Prostate gland (tissue), 2 donors: ENCODE results near the gene KLRF2. TPM values are rescaled to one million over a fixed set of nuclear protein-coding genes. Genes with fewer than 3 reads are reported as not detected.
"Not testable (repeated sequence)": the region's sequence is repeated elsewhere in the genome, so short reads cannot be mapped to it uniquely, and the experiment has no call there.

Source experiments
- DNase-seq: peaks from one replicate; pipeline ENCODE4 v3.0.0-alpha.2; 2019; ENCODE audit warnings: low spot score
- H3K27ac ChIP-seq, 2 donors: fragments of 200-600 bp; sonication (generic); 2 replicates each; pipeline ENCODE4 v1.5.1; 2017 to 2019
- H3K27me3 ChIP-seq: fragments of 200-600 bp; sonication (generic); replicated peaks from 2 replicates; pipeline ENCODE4 v1.5.1; 2019; ENCODE audit not compliant: insufficient read depth
- H3K36me3 ChIP-seq, 2 donors: fragments of 200-600 bp; sonication (generic); 1 replicate in 1 of 2; 2 replicates in 1 of 2; pipeline versions ENCODE4 v1.5.1 to v1.8.1; 2017 to 2019
- H3K4me1 ChIP-seq: fragments of 200-600 bp; sonication (generic); replicated peaks from 2 replicates; pipeline ENCODE4 v1.5.1; 2019
- H3K4me3 ChIP-seq, 2 donors: fragments of 200-600 bp; sonication (generic); 2 replicates each; pipeline ENCODE4 v1.5.1; 2017 to 2019
- H3K9me3 ChIP-seq: fragments of 200-600 bp; sonication (generic); 2 replicates; pipeline ENCODE4 v1.5.1; 2017
- POLR2A ChIP-seq: fragments of 450-650 bp; IDR thresholded peaks from one replicate; pipeline ENCODE4 v1.6.1; 2016; ENCODE audit warnings: antibody characterized with exemption, mild to moderate bottlenecking
- POLR2AphosphoS5 ChIP-seq: sonication (generic); formaldehyde crosslinking; IDR thresholded peaks from one replicate; pipeline ENCODE4 v1.6.1; 2017; ENCODE audit warnings: antibody characterized with exemption
- whole genome bisulfite sequencing: methylation state at CpG from one replicate; pipeline ENCODE4 v1.1.5; 2018; 5-methylcytosine and 5-hydroxymethylcytosine counted together
- intact Hi-C: fragments of 100-400 bp; cut with DNase I; formaldehyde crosslinking; loops from one replicate; pipeline ENCODE4 v1.14.2; 2022
- total RNA-seq, 2 donors: library from RNA; depleted of rRNA; stranded (reverse); fragments of >200 nt; gene quantifications; one replicate each; pipeline ENCODE4 v1.1.0, GENCODE V29; 2016
- TF ChIP-seq, protein P1 (sequence below), 4 experiments: fragments of 200-600 bp in 2 of 4; fragments of 450-650 bp in 2 of 4; sonication (generic) in 2 of 4; IDR thresholded peaks; 1 replicate in 3 of 4; 2 replicates in 1 of 4; pipeline ENCODE4 v1.5.1; 2016 to 2019; ENCODE audit warnings: antibody characterized with exemption in 4 of 4, mild to moderate bottlenecking in 2 of 4, moderate library complexity in 2 of 4

Gene KLRF2
- total RNA-seq, 2 donors from 2014 or later, result not detected

- no peaks in the 10 kb centered on the region for H3K4me1 ChIP-seq
- peak overlapping the region; percentile 73 to 75 for H3K27ac ChIP-seq
- H3K27me3 ChIP-seq, result no peaks in the 10 kb centered on the region
- TF ChIP-seq, protein P1, sequence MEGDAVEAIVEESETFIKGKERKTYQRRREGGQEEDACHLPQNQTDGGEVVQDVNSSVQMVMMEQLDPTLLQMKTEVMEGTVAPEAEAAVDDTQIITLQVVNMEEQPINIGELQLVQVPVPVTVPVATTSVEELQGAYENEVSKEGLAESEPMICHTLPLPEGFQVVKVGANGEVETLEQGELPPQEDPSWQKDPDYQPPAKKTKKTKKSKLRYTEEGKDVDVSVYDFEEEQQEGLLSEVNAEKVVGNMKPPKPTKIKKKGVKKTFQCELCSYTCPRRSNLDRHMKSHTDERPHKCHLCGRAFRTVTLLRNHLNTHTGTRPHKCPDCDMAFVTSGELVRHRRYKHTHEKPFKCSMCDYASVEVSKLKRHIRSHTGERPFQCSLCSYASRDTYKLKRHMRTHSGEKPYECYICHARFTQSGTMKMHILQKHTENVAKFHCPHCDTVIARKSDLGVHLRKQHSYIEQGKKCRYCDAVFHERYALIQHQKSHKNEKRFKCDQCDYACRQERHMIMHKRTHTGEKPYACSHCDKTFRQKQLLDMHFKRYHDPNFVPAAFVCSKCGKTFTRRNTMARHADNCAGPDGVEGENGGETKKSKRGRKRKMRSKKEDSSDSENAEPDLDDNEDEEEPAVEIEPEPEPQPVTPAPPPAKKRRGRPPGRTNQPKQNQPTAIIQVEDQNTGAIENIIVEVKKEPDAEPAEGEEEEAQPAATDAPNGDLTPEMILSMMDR (IDR thresholded peaks at IDR 0.05), result no peak
- TF ChIP-seq POLR2A (no peak), POLR2AphosphoS5 (no peak)
- H3K36me3 ChIP-seq, result no peaks in the 10 kb centered on the region
- H3K9me3 ChIP-seq, result no peaks in the 10 kb centered on the region
- no peak for DNase-seq
- 52% methylated on average over 2 of the region's 2 CpGs for WGBS
- H3K4me3 ChIP-seq, result peak overlapping the region; percentile 25 to 33
- intact Hi-C loops, result no loop called here
These were observed 10.9 kb upstream of the KLRF2 start for GRCh38 chr12:9870286-9870866.

DNA sequence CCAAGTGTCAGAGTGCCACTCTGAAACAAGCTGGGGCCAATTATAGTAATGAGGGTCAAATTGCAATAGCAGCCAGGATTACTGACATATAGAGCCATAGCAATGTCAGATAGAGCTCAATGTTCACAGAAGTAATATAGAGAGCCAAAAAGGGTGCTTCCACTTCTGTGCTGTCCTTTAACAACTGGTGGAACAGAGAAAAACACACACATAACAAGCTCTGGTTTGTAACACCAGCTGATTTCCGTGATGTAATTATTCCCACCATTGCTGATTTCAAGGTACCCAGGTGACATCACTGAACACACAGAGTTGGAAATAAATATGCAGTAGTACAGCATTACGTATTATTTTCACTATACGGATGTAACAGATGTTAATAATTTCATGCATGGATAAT is 9.1 kb upstream of the KLRF2 start:
- Histone ChIP-seq H3K9me3 (no peaks in the 10 kb centered on the region), H3K27ac (no peak overlapping the region), H3K27me3 (peaks cover 2% of the 10 kb centered on the region), H3K4me1 (no peaks in the 10 kb centered on the region), H3K4me3 (no peak overlapping the region), H3K36me3 (no peaks in the 10 kb centered on the region)
- TF ChIP-seq POLR2A (no peak), POLR2AphosphoS5 (no peak)
- TF ChIP-seq, protein P1 (IDR thresholded peaks at IDR 0.05), result no peak
- DNase-seq, result no peak
- intact Hi-C loops, result no loop called here
- 54% methylated on average over 3 of the region's 3 CpGs for WGBS

- H3K4me3 ChIP-seq, result no peak overlapping the region
- H3K36me3 ChIP-seq, result no peaks in the 10 kb centered on the region
- no peak overlapping the region for H3K27ac ChIP-seq
- H3K27me3 ChIP-seq, result peaks cover 2% of the 10 kb centered on the region
- H3K4me1 ChIP-seq, result no peaks in the 10 kb centered on the region
- 58% methylated on average over 11 of the region's 11 CpGs for WGBS
- DNase-seq, result peak; percentile 48
- H3K9me3 ChIP-seq, result no peaks in the 10 kb centered on the region
- TF ChIP-seq POLR2AphosphoS5, result peak; percentile 15
- TF ChIP-seq, protein P1 (IDR thresholded peaks at IDR 0.05), result no peak
- TF ChIP-seq POLR2A, result no peak
- intact Hi-C loops, result no loop called here
These were observed 8.5 kb upstream of the KLRF2 start for GRCh38 chr12:9872742-9873141.

GRCh38 chr12:9876120-9876519 is 5.2 kb upstream of the KLRF2 start:
- DNase-seq, H3K27me3 ChIP-seq, H3K4me3 ChIP-seq, intact Hi-C loops, H3K9me3 ChIP-seq, H3K36me3 ChIP-seq, H3K27ac ChIP-seq, H3K4me1 ChIP-seq: not testable (repeated sequence)
- WGBS, result 98% methylated on average over 18 of the region's 26 CpGs

GRCh38 chr12:9880532-9881078 is 684 bp upstream of the KLRF2 start:
- WGBS, result 80% methylated on average over 4 of the region's 4 CpGs
- DNase-seq, result no peak
- intact Hi-C loops, result no loop called here

More at GRCh38 chr12:9880532-9881078, 684 bp upstream of the KLRF2 start:
- no peak for TF ChIP-seq POLR2A
- no peak for TF ChIP-seq POLR2AphosphoS5
- TF ChIP-seq, protein P1 (IDR thresholded peaks at IDR 0.05), result no peak
- H3K27ac ChIP-seq, result no peak overlapping the region
- no peaks in the 10 kb centered on the region for H3K36me3 ChIP-seq
- H3K27me3 ChIP-seq, result peaks cover 2% of the 10 kb centered on the region
- no peaks in the 10 kb centered on the region for H3K9me3 ChIP-seq
- no peak overlapping the region for H3K4me3 ChIP-seq
- no peaks in the 10 kb centered on the region for H3K4me1 ChIP-seq
